ENCODE results near the gene EZR.

DNA sequence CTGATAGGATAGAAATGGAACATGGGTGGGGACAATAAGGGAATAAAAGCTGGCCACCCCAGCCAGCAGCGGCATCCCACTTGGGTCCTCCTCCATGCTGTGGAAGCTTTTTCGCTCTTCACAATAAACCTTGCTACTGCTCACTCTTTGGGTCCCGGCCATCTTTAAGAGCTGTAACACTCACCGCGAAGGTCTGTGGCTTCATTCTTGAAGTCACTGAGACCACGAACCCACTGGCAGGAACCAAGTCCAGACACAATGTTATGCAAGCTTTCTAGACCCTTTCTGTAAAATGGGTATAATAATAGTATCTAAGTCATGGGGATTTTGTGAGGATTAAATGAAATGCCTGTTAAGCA is 48.9 kb upstream of the EZR start:
- TF ChIP-seq POLR2A (IDR thresholded peaks at IDR 0.05; ENCODE audit: low read length) (no peak), GATA1 (IDR thresholded peaks at IDR 0.05; ENCODE audit: low read depth, low read length) (no peak)
